Esophagus (tissue), 2 donors: Measurements from ENCODE around the gene LTBP2. TPM values are rescaled to one million over a fixed set of nuclear protein-coding genes. Genes with fewer than 3 reads are reported as not detected.
A peak's percentile ranks its signal among the peaks of the same experiment; 100 is the strongest.

Experiments used
- H3K27ac ChIP-seq, 2 donors: one replicate each; pipeline ENCODE4 v1.5.1; 2013; ENCODE audit warnings: low read depth in 2 of 2, mild to moderate bottlenecking in 2 of 2, inconsistent platforms in 1 of 2, low read length in 1 of 2, moderate library complexity in 1 of 2
- H3K27me3 ChIP-seq, 2 donors: one replicate each; pipeline ENCODE4 v1.6.1; 2013; ENCODE audit warnings: low read length in 2 of 2, control low read depth in 1 of 2, mild to moderate bottlenecking in 1 of 2; ENCODE audit not compliant: insufficient read depth in 2 of 2, control insufficient read depth in 1 of 2
- H3K36me3 ChIP-seq, 2 donors: one replicate each; pipeline ENCODE4 v1.6.1; 2013; ENCODE audit warnings: low read length in 1 of 2; ENCODE audit not compliant: control insufficient read depth in 2 of 2, insufficient read depth in 2 of 2
- H3K4me1 ChIP-seq, 2 donors: one replicate each; pipeline ENCODE4 v1.6.1; 2013; ENCODE audit warnings: low read length in 1 of 2; ENCODE audit not compliant: control insufficient read depth in 2 of 2, insufficient read depth in 2 of 2
- H3K4me3 ChIP-seq, 2 donors: one replicate each; pipeline ENCODE4 v1.5.1; 2013; ENCODE audit warnings: low read length in 2 of 2, mild to moderate bottlenecking in 2 of 2, low read depth in 1 of 2, moderate library complexity in 1 of 2
- H3K9me3 ChIP-seq, 2 donors: one replicate each; pipeline ENCODE4 v1.6.1; 2013; ENCODE audit warnings: mild to moderate bottlenecking in 2 of 2, low read depth in 1 of 2, low read length in 1 of 2, moderate library complexity in 1 of 2; ENCODE audit not compliant: control insufficient read depth in 2 of 2, insufficient read depth in 1 of 2
- WGBS, 2 donors: extraction: QIAGEN DNeasy Blood & Tissue Kit; methylation state at CpG; one replicate each; pipeline ENCODE4 v1.1.7; 2013; 5-methylcytosine and 5-hydroxymethylcytosine counted together
- polyA plus RNA-seq, 2 donors: library from polyadenylated mRNA; stranded (reverse); fragments of 200-250 nt; gene quantifications; one replicate each; pipeline ENCODE4 v1.2.3, GENCODE V29; 2013
- donor health status: healthy with polysubstance abuse.
- donor health status: Bipolar disorder and iron deficiency.

The LTBP2 gene
- polyA plus RNA-seq, 2 donors, result 4.7 to 5.5 TPM

GRCh38 chr14:74577948-74578275 lies 34.1 kb downstream of the LTBP2 start:
- Histone ChIP-seq H3K36me3 (no peaks in the 10 kb centered on the region), H3K4me3 (no peak overlapping the region), H3K9me3 (no peaks in the 10 kb centered on the region), H3K4me1 (peaks cover 12 to 25% of the 10 kb centered on the region in 2 donors), H3K27ac (no peak overlapping the region), H3K27me3 (no peaks in the 10 kb centered on the region)
- WGBS, 2 donors, result 90 to 92% methylated on average over 3 of the region's 3 CpGs

- Histone ChIP-seq H3K4me3 (no peak overlapping the region), H3K27ac (no peak overlapping the region), H3K27me3 (no peaks in the 10 kb centered on the region), H3K36me3 (no peaks in the 10 kb centered on the region), H3K9me3 (no peaks in the 10 kb centered on the region), H3K4me1 (peaks cover 12 to 23% of the 10 kb centered on the region in 2 donors)
- 85% methylated on average over 11 of the region's 11 CpGs for WGBS, 2 donors
Measured at GRCh38 chr14:74577247-74577947, 34.6 kb downstream of the LTBP2 start.

GRCh38 chr14:74575936-74576335 lies 36.1 kb downstream of the LTBP2 start:
- no peaks in the 10 kb centered on the region for H3K9me3 ChIP-seq
- WGBS, 2 donors, result 90 to 96% methylated on average over 3 of the region's 3 CpGs
- no peaks in the 10 kb centered on the region for H3K27me3 ChIP-seq
- peaks cover 14 to 15% of the 10 kb centered on the region in 2 donors for H3K4me1 ChIP-seq
- H3K4me3 ChIP-seq, result no peak overlapping the region
- no peaks in the 10 kb centered on the region for H3K36me3 ChIP-seq
- H3K27ac ChIP-seq, result no peak overlapping the region

GRCh38 chr14:74575507-74575906 lies 36.5 kb downstream of the LTBP2 start:
- H3K27ac ChIP-seq, result no peak overlapping the region
- peaks cover 14 to 15% of the 10 kb centered on the region in 2 donors for H3K4me1 ChIP-seq
- no peaks in the 10 kb centered on the region for H3K36me3 ChIP-seq

GRCh38 chr14:74574706-74575105 lies 37.3 kb downstream of the LTBP2 start:
- H3K27me3 ChIP-seq, result no peaks in the 10 kb centered on the region
- H3K36me3 ChIP-seq, result no peaks in the 10 kb centered on the region
- H3K4me3 ChIP-seq, result no peak overlapping the region
- H3K4me1 ChIP-seq, result peaks cover 14 to 20% of the 10 kb centered on the region in 2 donors
- WGBS, 2 donors, result 71 to 77% methylated on average over 6 of the region's 6 CpGs
- no peaks in the 10 kb centered on the region for H3K9me3 ChIP-seq
- no peak overlapping the region for H3K27ac ChIP-seq

More at GRCh38 chr14:74575507-74575906, 36.5 kb downstream of the LTBP2 start:
- no peaks in the 10 kb centered on the region for H3K27me3 ChIP-seq
- WGBS, 2 donors, result 86 to 89% methylated on average over 2 of the region's 2 CpGs
- no peaks in the 10 kb centered on the region for H3K9me3 ChIP-seq
- no peak overlapping the region for H3K4me3 ChIP-seq

- Histone ChIP-seq H3K4me3 (no peak overlapping the region), H3K4me1 (peaks cover 10 to 16% of the 10 kb centered on the region in 2 donors), H3K36me3 (no peaks in the 10 kb centered on the region), H3K27me3 (no peaks in the 10 kb centered on the region), H3K9me3 (no peaks in the 10 kb centered on the region), H3K27ac (peak overlapping the region in 1 of 2 donors; percentile 15)
- WGBS, 2 donors, result 76 to 78% methylated on average over 4 of the region's 4 CpGs
Measured at GRCh38 chr14:74574090-74574433, 38.0 kb downstream of the LTBP2 start.

GRCh38 chr14:74573421-74574089 lies 38.5 kb downstream of the LTBP2 start:
- WGBS, 2 donors, result 60 to 69% methylated on average over 13 of the region's 13 CpGs
- H3K36me3 ChIP-seq, result no peaks in the 10 kb centered on the region
- H3K4me1 ChIP-seq, result peaks cover 8 to 15% of the 10 kb centered on the region in 2 donors
- no peaks in the 10 kb centered on the region for H3K9me3 ChIP-seq
- H3K27ac ChIP-seq, result peak overlapping the region; percentile 86 to 87
- no peaks in the 10 kb centered on the region for H3K27me3 ChIP-seq
- no peak overlapping the region for H3K4me3 ChIP-seq

- Histone ChIP-seq H3K27me3 (no peaks in the 10 kb centered on the region), H3K4me3 (no peak overlapping the region), H3K27ac (peak overlapping the region; percentile 86 to 87), H3K9me3 (no peaks in the 10 kb centered on the region), H3K4me1 (peaks cover 10 to 20% of the 10 kb centered on the region in 2 donors), H3K36me3 (no peaks in the 10 kb centered on the region)
- 32 to 49% methylated on average over 15 of the region's 15 CpGs for whole genome bisulfite sequencing, 2 donors
Measured at GRCh38 chr14:74572726-74573301, 39.2 kb downstream of the LTBP2 start.

- Histone ChIP-seq H3K4me1 (peaks cover 15 to 27% of the 10 kb centered on the region in 2 donors), H3K27ac (peak overlapping the region; percentile 86 to 87), H3K27me3 (no peaks in the 10 kb centered on the region), H3K9me3 (no peaks in the 10 kb centered on the region), H3K36me3 (no peaks in the 10 kb centered on the region), H3K4me3 (no peak overlapping the region)
- WGBS, 2 donors, result 23 to 24% methylated on average over 8 of the region's 8 CpGs
Measured at GRCh38 chr14:74571901-74572725, 39.9 kb downstream of the LTBP2 start.
